OCI-LY3 (cell line): ENCODE results near the gene PIM3.

Experiments
- H2AFZ ChIP-seq: fragments of 200-600, 300-600 bp; shearing (Covaris generic); 2 replicates; pipeline ENCODE4 v1.6.0; 2014; ENCODE audit warnings: antibody characterized with exemption, low read depth, low read length
- H3K27ac ChIP-seq: fragments of 200-600, 300-600 bp; sonication (generic); 2 replicates; pipeline ENCODE4 v1.5.1; 2014; ENCODE audit warnings: mild to moderate bottlenecking, low read length, moderate library complexity, mixed read lengths
- H3K27me3 ChIP-seq: fragments of 200-600, 300-600 bp; sonication (generic); 2 replicates; pipeline ENCODE4 v1.6.1; 2014; ENCODE audit warnings: low read depth, low read length, mixed read lengths
- H3K36me3 ChIP-seq: fragments of 200-600, 300-600 bp; sonication (generic); replicated peaks from 2 replicates; pipeline ENCODE3; 2014; ENCODE audit warnings: low read depth, low read length, mixed read lengths
- H3K4me1 ChIP-seq: fragments of 300-600, 200-600 bp; sonication (generic); 2 replicates; pipeline ENCODE4 v1.6.1; 2014; ENCODE audit warnings: low read length, mixed read lengths
- H3K4me2 ChIP-seq: fragments of 200-600, 300-600 bp; sonication (generic); 2 replicates; pipeline ENCODE4 v1.6.1; 2014; ENCODE audit warnings: low read length, mixed read lengths
- H3K4me3 ChIP-seq: fragments of 300-600, 200-600 bp; sonication (generic); 2 replicates; pipeline ENCODE4 v1.5.1; 2014; ENCODE audit warnings: antibody characterized with exemption, mild to moderate bottlenecking, low read length, moderate library complexity
- H3K79me2 ChIP-seq: fragments of 300-600, 200-600 bp; shearing (Covaris generic); 2 replicates; pipeline ENCODE4 v1.6.1; 2014; ENCODE audit warnings: mild to moderate bottlenecking, low read length, mixed read lengths
- H3K9ac ChIP-seq: fragments of 300-600, 200-600 bp; shearing (Covaris generic); 2 replicates; pipeline ENCODE4 v1.6.0; 2014; ENCODE audit warnings: mild to moderate bottlenecking, low read length, moderate library complexity
- H3K9me3 ChIP-seq: fragments of 200-600, 300-600 bp; shearing (Covaris generic); 2 replicates; pipeline ENCODE4 v1.6.1; 2014; ENCODE audit warnings: low read length, mixed read lengths; ENCODE audit not compliant: insufficient read depth
- H4K20me1 ChIP-seq: fragments of 200-600, 300-600 bp; sonication (generic); 2 replicates; pipeline ENCODE4 v1.6.1; 2016; ENCODE audit warnings: low read length, mixed read lengths; ENCODE audit not compliant: insufficient read depth
- EZH2phosphoT487 ChIP-seq: fragments of 200-600 bp; shearing (Covaris generic); IDR thresholded peaks from 2 replicates; pipeline ENCODE4 v1.6.1; 2018; ENCODE audit warnings: antibody characterized with exemption, mixed run types, low read depth
- TF ChIP-seq, protein P1 (sequence below): fragments of 200-600, 300-600 bp; sonication (generic); IDR thresholded peaks from 2 replicates; pipeline ENCODE4 v1.5.1; 2014; ENCODE audit warnings: antibody characterized with exemption, low read length, low read depth

Gene PIM3

GRCh38 chr22:50008151-50009040, 47.8 kb downstream of the PIM3 start:
- Histone ChIP-seq H3K27me3 (no peaks in the 10 kb centered on the region), H3K4me2 (no peak overlapping the region), H3K36me3 (no peaks in the 10 kb centered on the region), H2AFZ (no peak overlapping the region), H3K27ac (no peak overlapping the region), H3K9ac (no peak overlapping the region), H3K4me3 (no peak overlapping the region), H3K4me1 (peaks cover 34% of the 10 kb centered on the region), H3K9me3 (no peaks in the 10 kb centered on the region), H4K20me1 (no peaks in the 10 kb centered on the region), H3K79me2 (no peaks in the 10 kb centered on the region)
- no peak for TF ChIP-seq EZH2phosphoT487
- TF ChIP-seq, protein P1, sequence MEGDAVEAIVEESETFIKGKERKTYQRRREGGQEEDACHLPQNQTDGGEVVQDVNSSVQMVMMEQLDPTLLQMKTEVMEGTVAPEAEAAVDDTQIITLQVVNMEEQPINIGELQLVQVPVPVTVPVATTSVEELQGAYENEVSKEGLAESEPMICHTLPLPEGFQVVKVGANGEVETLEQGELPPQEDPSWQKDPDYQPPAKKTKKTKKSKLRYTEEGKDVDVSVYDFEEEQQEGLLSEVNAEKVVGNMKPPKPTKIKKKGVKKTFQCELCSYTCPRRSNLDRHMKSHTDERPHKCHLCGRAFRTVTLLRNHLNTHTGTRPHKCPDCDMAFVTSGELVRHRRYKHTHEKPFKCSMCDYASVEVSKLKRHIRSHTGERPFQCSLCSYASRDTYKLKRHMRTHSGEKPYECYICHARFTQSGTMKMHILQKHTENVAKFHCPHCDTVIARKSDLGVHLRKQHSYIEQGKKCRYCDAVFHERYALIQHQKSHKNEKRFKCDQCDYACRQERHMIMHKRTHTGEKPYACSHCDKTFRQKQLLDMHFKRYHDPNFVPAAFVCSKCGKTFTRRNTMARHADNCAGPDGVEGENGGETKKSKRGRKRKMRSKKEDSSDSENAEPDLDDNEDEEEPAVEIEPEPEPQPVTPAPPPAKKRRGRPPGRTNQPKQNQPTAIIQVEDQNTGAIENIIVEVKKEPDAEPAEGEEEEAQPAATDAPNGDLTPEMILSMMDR, result no peak

DNA sequence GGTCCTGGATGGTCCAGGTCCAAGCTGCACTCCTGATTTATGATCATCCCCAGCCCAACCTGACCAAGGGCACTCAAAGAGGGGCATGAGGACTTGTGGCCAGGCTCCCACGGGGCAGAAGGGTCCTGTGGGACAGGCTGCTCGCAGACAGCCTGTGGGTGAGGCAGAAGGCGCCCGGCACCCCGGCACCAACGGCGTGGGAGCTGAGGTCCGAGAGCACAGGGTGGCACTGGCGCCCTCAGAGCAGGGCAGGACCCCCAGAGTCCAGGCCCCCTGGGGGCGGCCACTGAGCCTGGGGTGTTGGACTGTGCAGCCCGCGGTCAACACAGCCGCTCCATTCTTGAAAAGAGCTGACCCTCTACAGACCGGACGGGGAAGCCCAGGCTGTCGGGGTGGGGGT, 48.7 kb downstream of the PIM3 start:
- Histone ChIP-seq H3K9me3 (no peaks in the 10 kb centered on the region), H3K9ac (no peak overlapping the region), H3K27me3 (no peaks in the 10 kb centered on the region), H3K36me3 (no peaks in the 10 kb centered on the region), H3K4me2 (no peak overlapping the region), H4K20me1 (no peaks in the 10 kb centered on the region), H2AFZ (no peak overlapping the region), H3K4me1 (peaks cover 35% of the 10 kb centered on the region), H3K4me3 (no peak overlapping the region), H3K27ac (no peak overlapping the region), H3K79me2 (no peaks in the 10 kb centered on the region)
- TF ChIP-seq, protein P1, result no peak
- no peak for TF ChIP-seq EZH2phosphoT487

GRCh38 chr22:50009765-50010675, 49.4 kb downstream of the PIM3 start:
- H3K27me3 ChIP-seq, result no peaks in the 10 kb centered on the region
- peak overlapping the region; percentile 91 for H3K4me2 ChIP-seq
- no peaks in the 10 kb centered on the region for H3K9me3 ChIP-seq

More at GRCh38 chr22:50009765-50010675, 49.4 kb downstream of the PIM3 start:
- Histone ChIP-seq H3K79me2 (no peaks in the 10 kb centered on the region), H3K27ac (peak overlapping the region; percentile 40), H4K20me1 (no peaks in the 10 kb centered on the region), H3K36me3 (no peaks in the 10 kb centered on the region), H2AFZ (peak overlapping the region; percentile 54; the same call in 1 of the 2 replicates), H3K4me3 (peak overlapping the region; percentile 82), H3K4me1 (peaks cover 35% of the 10 kb centered on the region), H3K9ac (peak overlapping the region; percentile 76)
- TF ChIP-seq, protein P1, result no peak
- no peak for TF ChIP-seq EZH2phosphoT487
